NCI-H1417 (cell line): ENCODE measurements around the gene BAAT.
"Not testable (repeated sequence)": the region's sequence is repeated elsewhere in the genome, so short reads cannot be mapped to it uniquely, and the experiment has no call there.

Experiments used
- DNase-seq, 3 experiments: peaks; one replicate each; lab custom pipeline; 2025; lab: John Stamatoyannopoulos, UW

The BAAT gene

DNA sequence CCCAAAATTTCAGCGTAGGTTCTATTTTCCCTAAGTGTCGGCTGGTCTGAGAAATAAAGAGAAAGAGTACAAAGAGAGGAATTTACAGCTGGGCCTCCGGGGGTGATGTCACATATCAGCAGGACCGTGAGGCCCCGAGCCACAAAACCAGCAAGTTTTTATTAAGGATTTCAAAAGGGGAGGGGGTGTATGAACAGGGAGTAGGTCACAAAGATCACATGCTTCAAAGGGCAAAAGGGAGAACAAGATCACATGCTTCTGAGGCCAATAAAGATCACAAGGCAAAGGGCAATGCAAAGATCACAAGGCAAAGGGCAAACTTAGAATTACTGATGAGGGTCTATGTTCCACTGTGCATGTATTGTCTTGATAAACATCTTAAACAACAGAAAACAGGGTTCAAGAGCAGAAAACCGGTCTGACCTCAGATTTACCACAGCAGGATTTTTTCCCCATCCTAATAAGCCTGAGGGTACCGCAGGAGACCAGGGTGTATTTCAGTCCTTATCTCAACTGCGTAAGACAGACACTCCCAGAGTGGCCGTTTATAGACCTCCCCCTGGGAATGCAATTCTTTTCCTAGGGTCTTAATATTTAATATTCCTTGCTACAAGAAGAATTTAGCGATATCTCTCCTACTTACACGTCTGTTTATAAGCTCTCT, at the start of gene BAAT:
Gene BAAT, minus strand, starts transcription at position 134 of the 664 bp plus-strand sequence. CDS start 13,602 bp downstream, outside the sequence.
- not testable (repeated sequence) for DNase-seq

- DNase-seq = no peak
Measured at GRCh38 chr9:101433229-101433628, 48.4 kb upstream of the BAAT start.

GRCh38 chr9:101432740-101433139, 47.9 kb upstream of the BAAT start:
- no peak for DNase-seq

GRCh38 chr9:101432171-101432570, 47.4 kb upstream of the BAAT start:
- no peak for DNase-seq

DNA sequence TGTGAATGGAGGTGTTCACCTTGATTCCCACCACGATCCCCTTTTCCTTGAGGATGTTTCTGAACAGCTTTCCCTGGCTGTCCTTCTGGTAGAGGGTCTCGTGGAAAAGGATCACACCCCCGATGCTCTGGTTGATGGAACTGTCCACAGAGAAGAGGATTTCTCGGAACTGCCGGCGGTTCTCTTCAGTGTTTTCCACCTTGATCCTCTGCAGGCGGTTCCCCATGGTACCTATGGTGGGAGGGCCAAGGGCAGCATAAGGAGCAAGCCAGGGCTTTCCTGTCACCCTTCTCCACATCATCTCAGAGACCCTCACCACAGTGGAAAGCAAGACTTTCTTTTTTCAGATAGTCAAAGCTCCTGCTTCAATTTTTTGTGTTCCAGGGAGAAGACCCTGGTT, 44.9 kb upstream of the BAAT start:
- DNase-seq = no peak

DNA sequence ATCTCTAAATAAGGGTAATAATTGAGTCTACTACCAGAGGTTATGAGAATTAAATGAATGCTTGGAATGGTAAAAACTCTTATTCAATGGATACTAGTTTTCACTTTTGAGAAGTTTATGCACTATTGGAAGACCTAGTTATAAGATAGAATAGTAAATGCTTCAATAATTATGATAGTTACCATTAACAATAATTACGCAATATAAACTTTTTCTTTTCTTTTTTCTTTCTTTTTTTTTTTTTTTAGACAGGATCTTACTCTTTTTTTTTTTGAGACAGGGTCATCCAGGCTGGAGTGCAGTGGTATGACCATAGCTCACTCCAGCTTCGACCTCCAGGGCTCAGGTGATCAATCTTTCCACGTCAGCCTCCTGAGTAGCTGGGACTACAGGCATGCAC, 44.1 kb upstream of the BAAT start:
- no peak for DNase-seq

DNA sequence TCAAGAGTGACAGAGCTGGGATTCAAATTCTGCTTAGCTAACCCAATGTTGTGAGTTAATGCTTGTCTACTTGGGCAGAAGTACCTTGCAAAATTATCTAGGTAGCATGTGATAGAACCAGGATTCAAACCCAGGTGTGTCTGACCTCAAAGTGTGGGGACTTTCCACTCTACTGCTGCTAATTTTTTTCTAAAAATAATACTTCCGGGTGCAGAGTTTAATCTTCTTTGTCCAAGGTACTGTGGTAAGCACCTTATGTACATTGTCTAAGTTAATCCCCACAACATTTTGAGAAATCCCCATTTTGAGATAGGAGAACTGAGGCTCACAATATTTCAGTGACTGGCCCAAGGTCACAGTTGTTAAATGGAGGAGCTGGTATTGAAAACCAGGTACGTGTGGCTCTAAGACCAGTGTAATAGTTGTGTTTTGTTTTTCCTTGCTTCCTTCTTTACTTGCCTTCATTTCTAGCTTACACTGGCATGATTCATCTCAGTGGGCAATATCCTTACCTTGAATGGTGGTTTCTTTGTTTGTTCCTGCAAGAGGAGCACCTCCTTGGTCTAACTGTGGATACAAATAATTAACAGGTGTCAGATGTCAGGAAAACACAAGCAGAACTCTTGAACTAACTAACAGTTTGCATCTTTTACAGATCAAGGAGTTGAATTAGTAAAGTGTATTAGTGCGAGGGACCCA, 43.3 kb upstream of the BAAT start:
- DNase-seq = no peak

GRCh38 chr9:101427358-101427757, 42.6 kb upstream of the BAAT start:
- no peak for DNase-seq

GRCh38 chr9:101421653-101422065, 36.9 kb upstream of the BAAT start:
- no peak for DNase-seq

DNA sequence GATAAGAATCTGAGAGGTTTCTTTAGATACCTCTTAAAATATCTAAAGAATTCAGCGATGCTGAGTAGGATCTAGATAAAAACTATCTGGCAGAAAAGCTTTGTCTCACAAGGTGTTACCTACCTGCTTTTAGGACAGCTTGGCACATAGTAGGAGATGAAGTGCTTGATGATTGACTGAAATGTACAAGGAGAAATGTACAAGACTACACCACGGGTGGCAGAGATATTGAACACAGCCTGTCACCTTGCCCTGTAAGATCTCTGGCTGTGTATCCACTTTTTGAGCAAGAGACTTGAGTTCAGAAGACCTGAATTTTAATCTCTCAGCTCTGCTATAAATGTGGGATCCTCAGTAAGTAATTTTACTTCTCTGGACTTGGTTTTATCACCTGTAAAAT, 35.1 kb upstream of the BAAT start:
- no peak for DNase-seq

DNA sequence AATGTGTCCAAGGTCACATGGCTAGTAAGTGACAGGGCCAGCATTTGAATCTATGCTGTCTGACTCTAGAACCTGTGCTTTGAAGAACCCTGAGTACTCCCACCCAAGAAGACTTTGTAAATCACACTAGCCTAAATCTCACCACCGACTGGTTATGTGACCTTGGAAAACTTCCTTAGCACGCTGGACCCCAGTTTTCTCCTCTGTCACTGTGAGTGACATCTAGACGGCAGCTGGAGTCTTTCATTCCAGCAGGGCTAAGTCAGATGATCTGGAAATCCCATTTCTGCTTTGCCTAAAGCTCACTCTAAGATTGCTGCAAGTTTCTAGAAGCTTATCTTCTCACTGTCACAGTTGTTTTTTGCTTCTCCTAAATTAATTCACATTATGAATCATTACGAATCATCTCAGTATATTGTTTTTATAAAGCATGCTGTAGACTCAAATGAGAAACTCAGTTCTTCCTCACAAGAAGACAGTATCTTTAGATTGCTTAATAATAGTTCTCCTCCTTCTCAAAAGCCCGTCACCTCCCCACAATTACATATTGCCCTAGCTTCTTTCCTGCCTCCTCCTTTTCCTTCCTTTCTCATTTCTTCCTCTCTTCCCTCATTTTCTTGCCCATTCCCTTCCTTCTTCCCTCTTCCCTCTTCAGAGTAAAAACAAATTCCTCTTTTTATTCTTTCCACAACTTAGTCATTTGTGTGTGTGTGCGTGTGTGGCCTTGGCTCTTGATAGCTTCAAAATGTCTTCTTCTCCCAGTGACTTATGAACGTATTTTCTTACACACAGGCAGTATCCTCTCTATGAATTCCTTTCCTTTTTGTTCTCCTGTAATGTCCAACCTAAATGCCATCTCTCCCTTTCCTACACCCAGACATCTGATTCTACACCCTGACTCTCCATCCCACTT, 34.0 kb upstream of the BAAT start:
- DNase-seq = no peak

DNA sequence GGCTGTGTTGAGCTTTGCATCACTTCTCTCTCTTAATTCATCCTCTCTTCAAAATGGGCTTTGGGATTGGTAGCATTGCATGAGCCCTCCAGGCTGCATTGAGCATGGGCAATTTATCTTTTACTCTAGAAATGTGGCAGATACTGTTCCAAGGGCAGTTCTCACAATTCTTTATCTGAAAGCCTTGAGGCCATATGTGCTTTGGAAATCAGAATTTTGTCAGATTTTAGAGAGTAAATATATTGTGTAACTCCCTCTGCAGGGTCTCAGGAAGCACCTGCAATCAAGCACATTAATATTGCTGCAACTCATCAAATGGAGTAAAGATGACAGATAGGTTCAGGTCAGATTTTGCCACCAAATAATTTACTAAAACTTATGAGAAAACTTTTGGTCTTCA, 33.2 kb upstream of the BAAT start:
- no peak for DNase-seq

DNA sequence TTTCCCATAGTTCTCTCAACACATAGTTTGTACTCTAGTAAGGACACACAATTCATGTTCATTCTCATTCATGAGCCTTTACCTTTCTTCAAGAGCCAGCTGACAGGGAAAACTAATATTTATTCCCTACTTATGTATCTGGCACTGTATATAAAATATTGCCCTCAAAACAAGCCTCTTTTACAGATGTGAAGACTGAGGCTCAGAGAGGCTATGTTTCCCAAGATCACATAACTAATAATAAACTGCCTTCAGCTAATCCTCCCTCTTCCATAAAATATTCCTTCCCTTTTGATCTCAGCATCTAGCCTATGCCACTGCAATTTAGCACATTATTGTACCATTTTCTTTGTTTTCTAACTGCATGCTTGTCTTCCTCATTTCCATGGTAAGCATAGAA, 32.6 kb upstream of the BAAT start:
- DNase-seq = no peak

- no peak for DNase-seq
Measured at GRCh38 chr9:101415578-101415977, 30.8 kb upstream of the BAAT start.

- no peak for DNase-seq
Measured at GRCh38 chr9:101414839-101415238, 30.0 kb upstream of the BAAT start.

GRCh38 chr9:101409079-101409477, 24.3 kb upstream of the BAAT start:
- peak in 2 of 3 experiments; percentile 10 to 26 for DNase-seq

- no peak for DNase-seq
Measured at GRCh38 chr9:101408374-101409078, 23.7 kb upstream of the BAAT start.

DNA sequence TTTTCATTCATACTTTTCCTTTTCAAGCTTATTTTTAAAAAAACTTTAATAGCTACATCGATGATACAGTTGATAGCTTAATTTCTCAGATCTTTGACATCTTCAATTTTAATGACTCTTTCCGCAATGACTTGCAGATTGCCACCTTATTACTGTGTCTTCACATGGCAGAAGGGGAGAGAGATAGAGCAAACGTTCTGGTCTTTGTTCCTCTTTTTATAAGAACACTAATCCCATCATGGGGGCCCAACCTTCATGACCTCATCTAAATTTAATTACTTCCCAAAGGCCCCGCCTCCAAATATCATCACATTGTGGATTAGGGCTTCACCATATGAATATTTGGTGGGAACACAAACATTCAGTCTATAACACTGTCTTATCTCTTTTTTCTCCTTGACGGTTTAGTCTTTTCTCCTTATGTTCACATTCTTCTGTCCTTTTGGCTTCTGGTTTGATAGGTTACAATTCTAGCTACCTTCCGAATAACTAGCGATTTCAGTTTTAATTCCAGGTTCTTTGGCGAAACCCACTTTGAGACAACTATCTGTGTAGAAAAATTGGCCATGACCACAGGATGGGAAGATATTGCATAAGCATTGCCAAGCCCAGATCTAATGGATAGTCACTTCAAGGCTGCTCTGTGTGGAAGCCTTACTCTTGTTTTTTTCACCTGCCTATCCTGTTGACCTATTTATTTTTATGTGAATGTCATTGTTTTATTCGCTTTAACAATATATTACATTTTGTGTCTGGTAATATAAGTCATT, 18.9 kb upstream of the BAAT start:
- DNase-seq = no peak

GRCh38 chr9:101400120-101400519, 15.3 kb upstream of the BAAT start:
- DNase-seq = no peak

- no peak for DNase-seq
Measured at GRCh38 chr9:101399643-101399970, 14.8 kb upstream of the BAAT start.

DNA sequence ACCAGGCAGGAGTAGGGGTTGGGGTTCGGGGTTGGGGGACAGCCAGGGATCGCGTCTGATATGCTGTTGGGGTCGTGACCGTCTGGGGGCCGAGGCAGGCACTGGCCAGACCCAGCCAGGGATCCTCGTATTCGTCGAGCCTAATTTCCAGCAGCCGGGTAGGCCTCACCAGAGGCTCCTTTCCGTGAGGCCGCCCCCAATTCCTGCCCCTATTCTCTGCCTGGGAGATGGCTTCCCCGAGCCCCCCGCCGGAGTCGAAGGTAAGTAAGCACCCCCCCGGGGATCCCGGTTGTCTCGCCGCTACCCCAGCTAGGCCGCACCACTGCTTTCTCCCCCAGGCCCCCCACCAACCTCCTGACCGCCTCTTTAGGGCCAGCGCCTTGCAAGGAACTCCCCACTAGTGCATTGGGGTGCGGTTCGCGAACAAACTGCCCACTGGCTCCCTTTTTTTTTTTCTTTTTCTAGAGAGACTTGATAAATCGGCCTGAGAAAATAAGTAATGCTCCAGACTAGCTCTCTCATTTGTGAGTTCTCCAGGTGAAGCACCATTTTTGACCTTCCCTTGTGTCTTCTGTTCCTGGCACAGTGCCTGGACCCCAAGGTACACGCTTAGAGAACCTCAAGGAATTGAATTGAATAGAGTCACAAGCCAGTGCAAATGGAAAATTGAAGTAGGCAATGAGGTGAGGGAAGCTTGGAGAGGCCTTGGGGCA, 14.3 kb upstream of the BAAT start:
- DNase-seq = peak in 1 of 3 experiments; percentile 67
